GM21528 (cell line): ENCODE measurements around the gene SPEG.

Experiments used
- ATAC-seq: cut with Tn5 transposase; IDR thresholded peaks from one replicate; pipeline ENCODE4 v1.9.1; 2021; ENCODE audit warnings: mild to moderate bottlenecking, moderate library complexity; ENCODE audit not compliant: unreplicated experiment, low FRiP score

Gene SPEG

GRCh38 chr2:219474285-219475060 is 39.8 kb downstream of the SPEG start:
- no peak for ATAC-seq

- no peak for ATAC-seq
Measured at GRCh38 chr2:219475278-219475677, 40.6 kb downstream of the SPEG start.

GRCh38 chr2:219475697-219476651 is 41.3 kb downstream of the SPEG start:
- ATAC-seq, result no peak

GRCh38 chr2:219476652-219477151 is 42.1 kb downstream of the SPEG start:
- no peak for ATAC-seq

GRCh38 chr2:219477179-219477578 is 42.5 kb downstream of the SPEG start:
- ATAC-seq, result no peak

- ATAC-seq, result no peak
Measured at GRCh38 chr2:219477815-219478214, 43.2 kb downstream of the SPEG start.

- no peak for ATAC-seq
Measured at GRCh38 chr2:219478916-219479315, 44.3 kb downstream of the SPEG start.

GRCh38 chr2:219480004-219480403 is 45.4 kb downstream of the SPEG start:
- no peak for ATAC-seq

- ATAC-seq, result no peak
Measured at GRCh38 chr2:219482674-219483405, 48.2 kb downstream of the SPEG start.

- ATAC-seq, result no peak
Measured at GRCh38 chr2:219483451-219484342, 49.1 kb downstream of the SPEG start.

GRCh38 chr2:219484343-219485200 is 49.9 kb downstream of the SPEG start:
- no peak for ATAC-seq

GRCh38 chr2:219485201-219485580 is 50.5 kb downstream of the SPEG start:
- ATAC-seq, result no peak

- ATAC-seq, result no peak
Measured at GRCh38 chr2:219486380-219486959, 51.8 kb downstream of the SPEG start.

GRCh38 chr2:219488149-219488843 is 53.7 kb downstream of the SPEG start:
- no peak for ATAC-seq

- ATAC-seq, result no peak
Measured at GRCh38 chr2:219488844-219489194, 54.2 kb downstream of the SPEG start.

- no peak for ATAC-seq
Measured at GRCh38 chr2:219489315-219489714, 54.7 kb downstream of the SPEG start.

GRCh38 chr2:219490186-219490585 is 55.5 kb downstream of the SPEG start:
- ATAC-seq, result no peak

- ATAC-seq, result no peak
Measured at GRCh38 chr2:219490600-219491130, 56.0 kb downstream of the SPEG start.
